Osteoblast (primary cell): ENCODE data around the gene FAM83D. TPM values are rescaled to one million over a fixed set of nuclear protein-coding genes. Genes with fewer than 3 reads are reported as not detected.

ENCODE experiments used
- DNase-seq: peaks from one replicate; pipeline ENCODE4 v3.0.0; 2011; ENCODE audit warnings: low spot score, mixed read lengths; ENCODE audit not compliant: insufficient read length; ENCODE audit errors: missing footprints
- H2AFZ ChIP-seq: 2 replicates; pipeline ENCODE4 v1.6.0; 2011; ENCODE audit warnings: mild to moderate bottlenecking, low read length
- H3K27ac ChIP-seq: 2 replicates; pipeline ENCODE4 v1.5.1; 2011; ENCODE audit warnings: mild to moderate bottlenecking, low read depth, low read length, moderate library complexity
- H3K27me3 ChIP-seq: 2 replicates; pipeline ENCODE4 v1.6.0; 2012; ENCODE audit warnings: mild to moderate bottlenecking, control low read depth, inconsistent platforms, low read length, moderate library complexity; ENCODE audit not compliant: insufficient read depth
- H3K36me3 ChIP-seq: 2 replicates; pipeline ENCODE4 v1.5.1; 2011; ENCODE audit warnings: mild to moderate bottlenecking, low read length, control low read depth, moderate library complexity; ENCODE audit not compliant: insufficient read depth
- H3K4me1 ChIP-seq: 2 replicates; pipeline ENCODE4 v1.5.1; 2011; ENCODE audit warnings: mild to moderate bottlenecking, low read length, control low read depth, moderate library complexity; ENCODE audit not compliant: insufficient read depth
- H3K4me2 ChIP-seq: 2 replicates; pipeline ENCODE4 v1.6.0; 2011; ENCODE audit warnings: mild to moderate bottlenecking, low read length; ENCODE audit not compliant: insufficient read depth
- H3K4me3 ChIP-seq: fragments of 200-600 bp; sonication (generic); 3 replicates; pipeline ENCODE4 v1.5.1; 2012; ENCODE audit warnings: mild to moderate bottlenecking, low read length, inconsistent platforms; ENCODE audit not compliant: insufficient read depth
- H3K79me2 ChIP-seq: 2 replicates; pipeline ENCODE4 v1.6.0; 2012; ENCODE audit warnings: mild to moderate bottlenecking, low read length, control low read depth, inconsistent platforms; ENCODE audit not compliant: insufficient read depth
- H3K9me3 ChIP-seq: 2 replicates; pipeline ENCODE4 v1.5.1; 2011; ENCODE audit warnings: low read depth, low read length, control low read depth
- H4K20me1 ChIP-seq: 2 replicates; pipeline ENCODE4 v1.6.0; 2012; ENCODE audit warnings: mild to moderate bottlenecking, low read length, control low read depth; ENCODE audit not compliant: insufficient read depth
- total RNA-seq: library from RNA; depleted of rRNA; stranded (reverse); fragments of >200 nt; gene quantifications from 2 replicates; pipeline ENCODE4 v1.2.3, GENCODE V29; 2012
- TF ChIP-seq, protein P1 (sequence below): IDR thresholded peaks from 2 replicates; pipeline ENCODE4 v1.5.1; 2011; ENCODE audit warnings: mild to moderate bottlenecking, low read depth, low read length, moderate library complexity; ENCODE audit errors: extremely low read depth

FAM83D gene
- total RNA-seq, 1 donor = 2.2 TPM

DNA sequence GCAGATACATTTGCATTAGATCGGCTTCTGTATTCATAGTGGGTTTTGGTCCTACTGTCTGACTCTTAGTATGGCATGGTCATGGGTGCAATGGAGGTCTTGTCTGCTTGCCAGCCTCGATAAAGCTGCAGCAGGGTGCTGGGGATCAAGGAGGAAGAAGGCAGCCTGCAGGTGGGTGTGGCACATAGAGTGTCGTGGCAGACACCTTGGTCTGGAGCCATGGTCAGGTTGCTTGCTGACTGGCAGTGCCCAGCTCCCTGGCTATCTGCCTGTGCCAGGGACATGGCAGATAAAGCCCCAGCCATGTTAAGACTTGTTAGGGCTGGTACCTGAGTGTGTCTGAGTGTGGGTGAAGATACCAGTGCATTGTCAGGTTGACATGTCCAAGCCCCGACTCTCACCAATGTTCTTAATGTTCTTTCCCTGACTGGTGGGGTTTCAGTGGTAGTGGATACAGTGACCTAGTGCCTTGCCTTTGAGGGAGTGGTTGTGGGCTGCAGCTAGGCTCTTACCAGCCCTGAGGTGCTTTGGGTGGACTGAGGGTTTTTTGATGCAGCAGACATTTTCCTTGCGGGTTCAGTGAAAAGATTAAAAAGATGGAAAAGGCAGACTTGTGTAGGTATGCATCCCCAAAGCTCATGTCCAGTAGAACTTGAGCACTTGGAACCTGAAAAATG, 1.8 kb downstream of the FAM83D start:
- Histone ChIP-seq H3K27ac (peak overlapping the region; percentile 58), H3K79me2 (peaks cover 68% of the 10 kb centered on the region), H3K4me1 (peaks cover 42% of the 10 kb centered on the region), H3K36me3 (no peaks in the 10 kb centered on the region), H3K27me3 (no peaks in the 10 kb centered on the region), H3K9me3 (no peaks in the 10 kb centered on the region), H4K20me1 (no peaks in the 10 kb centered on the region), H2AFZ (peak overlapping the region; percentile 60), H3K4me3 (peak overlapping the region; percentile 89), H3K4me2 (peak overlapping the region; percentile 97)
- TF ChIP-seq, protein P1, sequence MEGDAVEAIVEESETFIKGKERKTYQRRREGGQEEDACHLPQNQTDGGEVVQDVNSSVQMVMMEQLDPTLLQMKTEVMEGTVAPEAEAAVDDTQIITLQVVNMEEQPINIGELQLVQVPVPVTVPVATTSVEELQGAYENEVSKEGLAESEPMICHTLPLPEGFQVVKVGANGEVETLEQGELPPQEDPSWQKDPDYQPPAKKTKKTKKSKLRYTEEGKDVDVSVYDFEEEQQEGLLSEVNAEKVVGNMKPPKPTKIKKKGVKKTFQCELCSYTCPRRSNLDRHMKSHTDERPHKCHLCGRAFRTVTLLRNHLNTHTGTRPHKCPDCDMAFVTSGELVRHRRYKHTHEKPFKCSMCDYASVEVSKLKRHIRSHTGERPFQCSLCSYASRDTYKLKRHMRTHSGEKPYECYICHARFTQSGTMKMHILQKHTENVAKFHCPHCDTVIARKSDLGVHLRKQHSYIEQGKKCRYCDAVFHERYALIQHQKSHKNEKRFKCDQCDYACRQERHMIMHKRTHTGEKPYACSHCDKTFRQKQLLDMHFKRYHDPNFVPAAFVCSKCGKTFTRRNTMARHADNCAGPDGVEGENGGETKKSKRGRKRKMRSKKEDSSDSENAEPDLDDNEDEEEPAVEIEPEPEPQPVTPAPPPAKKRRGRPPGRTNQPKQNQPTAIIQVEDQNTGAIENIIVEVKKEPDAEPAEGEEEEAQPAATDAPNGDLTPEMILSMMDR = no peak
- DNase-seq = peak; percentile 90

DNA sequence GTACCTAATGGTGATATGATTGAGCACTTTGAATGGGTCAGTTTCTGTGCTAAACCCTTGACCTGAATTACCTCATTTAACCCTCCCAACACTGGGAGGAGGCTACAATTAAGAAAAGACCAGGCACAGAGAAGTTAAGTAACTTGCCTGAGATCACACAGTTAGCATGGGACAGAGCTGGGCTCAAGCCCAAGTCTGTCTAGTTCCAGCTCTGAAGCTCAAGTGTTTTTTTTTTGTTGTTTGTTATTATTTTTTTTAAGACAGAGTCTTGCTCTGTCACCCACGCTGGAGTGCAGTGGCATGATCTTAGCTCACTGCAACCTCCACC, 4.0 kb downstream of the FAM83D start:
- Histone ChIP-seq H3K4me2 (no peak overlapping the region), H3K27me3 (no peaks in the 10 kb centered on the region), H4K20me1 (no peaks in the 10 kb centered on the region), H3K36me3 (no peaks in the 10 kb centered on the region), H3K79me2 (peaks cover 89% of the 10 kb centered on the region), H3K9me3 (no peaks in the 10 kb centered on the region), H3K27ac (peak overlapping the region; percentile 75), H3K4me3 (no peak overlapping the region), H3K4me1 (peaks cover 46% of the 10 kb centered on the region), H2AFZ (no peak overlapping the region)
- TF ChIP-seq, protein P1 = no peak
- no peak for DNase-seq

DNA sequence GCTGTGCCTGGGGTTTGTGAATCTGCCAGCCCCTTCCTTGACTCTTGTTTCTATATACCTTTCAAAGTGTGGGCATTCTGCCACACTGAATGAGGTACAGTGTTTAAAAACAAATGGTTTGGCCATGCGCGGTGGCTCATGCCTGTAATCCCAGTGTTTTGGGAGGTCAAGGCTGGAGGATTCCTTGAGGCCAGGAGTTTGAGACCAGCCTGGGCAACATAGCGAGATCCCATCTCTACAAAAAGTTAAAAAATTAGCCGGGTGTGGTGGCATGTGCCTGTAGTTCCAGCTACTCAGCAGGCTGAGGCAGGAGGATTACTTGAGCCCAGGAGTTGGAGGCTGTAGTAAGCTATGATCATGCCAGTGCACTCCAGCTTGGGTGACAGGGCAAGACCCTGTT, 5.8 kb downstream of the FAM83D start:
- peak overlapping the region; percentile 87 for H3K27ac ChIP-seq
- H3K4me2 ChIP-seq = peak overlapping the region; percentile 83
- H3K27me3 ChIP-seq = no peaks in the 10 kb centered on the region
- TF ChIP-seq, protein P1 = no peak
- H3K4me3 ChIP-seq = peak overlapping the region; percentile 54
- peaks cover 100% of the 10 kb centered on the region for H3K79me2 ChIP-seq
- H3K4me1 ChIP-seq = peaks cover 52% of the 10 kb centered on the region
- peak overlapping the region; percentile 92 for H2AFZ ChIP-seq
- no peaks in the 10 kb centered on the region for H3K9me3 ChIP-seq
- no peaks in the 10 kb centered on the region for H4K20me1 ChIP-seq
- no peak for DNase-seq
- H3K36me3 ChIP-seq = no peaks in the 10 kb centered on the region

DNA sequence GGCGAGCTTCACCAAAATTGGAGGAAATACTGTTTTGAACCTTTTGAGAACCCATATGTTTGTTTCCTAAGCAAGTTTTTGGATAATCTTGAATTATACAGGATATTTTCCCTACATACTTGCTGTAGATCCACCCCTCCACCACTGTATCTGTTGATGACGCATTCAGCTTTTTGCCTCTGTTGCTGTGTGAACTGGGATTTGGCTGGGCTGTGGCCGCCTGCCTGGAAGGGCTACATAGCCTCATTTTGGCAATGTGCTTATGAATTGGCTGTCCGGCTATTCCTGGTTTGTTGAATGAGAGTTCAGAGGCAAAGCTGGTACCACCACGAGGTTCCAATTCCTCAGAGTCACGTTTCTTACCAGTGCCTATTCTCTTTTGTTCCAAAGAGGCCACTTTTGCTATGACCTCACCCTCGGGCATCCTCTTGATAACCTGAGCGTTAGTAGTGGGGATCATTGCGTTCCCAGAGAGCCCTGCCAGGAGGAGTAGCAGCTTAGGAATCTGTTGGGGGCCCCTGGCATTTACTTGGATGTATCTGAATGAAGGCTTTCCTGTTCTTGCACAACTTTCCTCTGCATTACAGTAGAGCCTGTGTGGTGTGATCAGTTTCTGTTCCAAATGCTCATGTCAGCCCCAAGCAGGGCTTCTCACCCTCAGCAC, 6.4 kb downstream of the FAM83D start:
- Histone ChIP-seq H4K20me1 (no peaks in the 10 kb centered on the region), H3K27ac (peak overlapping the region; percentile 87), H3K9me3 (no peaks in the 10 kb centered on the region), H3K4me2 (peak overlapping the region; percentile 83), H3K79me2 (peaks cover 100% of the 10 kb centered on the region), H3K4me3 (peak overlapping the region; percentile 54), H3K36me3 (no peaks in the 10 kb centered on the region), H3K27me3 (no peaks in the 10 kb centered on the region), H3K4me1 (peaks cover 48% of the 10 kb centered on the region), H2AFZ (peak overlapping the region; percentile 92)
- peak; percentile 86 for DNase-seq
- TF ChIP-seq, protein P1 = no peak
